NCI-H2196 (cell line): ENCODE results near the gene XKR3.
"Not testable (repeated sequence)": the region's sequence is repeated elsewhere in the genome, so short reads cannot be mapped to it uniquely, and the experiment has no call there.

Source experiments
- DNase-seq: peaks from one replicate; lab custom pipeline; 2025; ENCODE audit not compliant: unreplicated experiment; lab: John Stamatoyannopoulos, UW

XKR3 gene

DNA sequence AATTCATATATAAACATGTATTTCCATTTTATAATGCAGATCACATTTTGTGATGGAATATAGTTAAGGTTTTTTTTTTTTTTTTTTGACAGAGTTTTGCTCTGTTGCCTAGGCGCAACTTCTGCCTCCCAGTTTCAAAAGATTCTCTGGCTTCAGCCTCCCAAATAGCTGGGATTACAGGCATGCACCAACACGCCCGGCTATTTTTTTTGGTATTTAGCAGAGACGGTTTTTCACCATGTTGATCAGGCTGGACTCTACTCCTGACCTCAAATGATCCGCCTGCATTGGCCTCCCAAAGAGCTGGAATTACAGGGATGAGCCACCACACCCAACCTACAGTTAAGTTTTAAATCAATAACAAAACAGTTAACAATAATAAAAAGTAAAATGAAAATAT, 18.8 kb downstream of the XKR3 start:
- no peak for DNase-seq

DNA sequence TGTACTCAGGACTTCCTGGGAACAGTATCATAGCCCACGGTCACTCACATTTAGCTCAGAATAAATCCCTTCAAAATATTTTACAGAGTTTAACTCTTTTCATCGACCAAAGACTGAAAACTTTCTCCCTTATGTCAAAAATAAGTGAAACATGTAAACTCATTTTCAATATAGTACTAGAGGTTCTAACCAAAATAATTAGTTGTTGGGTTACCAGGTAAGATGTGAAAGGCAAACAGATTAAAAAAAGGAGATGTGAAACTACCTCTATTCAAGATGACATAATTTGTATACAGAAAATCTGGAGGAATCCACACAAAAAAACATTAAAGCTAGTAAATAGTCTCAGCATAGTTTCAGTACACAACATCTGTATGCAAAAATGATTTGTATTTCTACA, 20.3 kb downstream of the XKR3 start:
- DNase-seq, result no peak

DNA sequence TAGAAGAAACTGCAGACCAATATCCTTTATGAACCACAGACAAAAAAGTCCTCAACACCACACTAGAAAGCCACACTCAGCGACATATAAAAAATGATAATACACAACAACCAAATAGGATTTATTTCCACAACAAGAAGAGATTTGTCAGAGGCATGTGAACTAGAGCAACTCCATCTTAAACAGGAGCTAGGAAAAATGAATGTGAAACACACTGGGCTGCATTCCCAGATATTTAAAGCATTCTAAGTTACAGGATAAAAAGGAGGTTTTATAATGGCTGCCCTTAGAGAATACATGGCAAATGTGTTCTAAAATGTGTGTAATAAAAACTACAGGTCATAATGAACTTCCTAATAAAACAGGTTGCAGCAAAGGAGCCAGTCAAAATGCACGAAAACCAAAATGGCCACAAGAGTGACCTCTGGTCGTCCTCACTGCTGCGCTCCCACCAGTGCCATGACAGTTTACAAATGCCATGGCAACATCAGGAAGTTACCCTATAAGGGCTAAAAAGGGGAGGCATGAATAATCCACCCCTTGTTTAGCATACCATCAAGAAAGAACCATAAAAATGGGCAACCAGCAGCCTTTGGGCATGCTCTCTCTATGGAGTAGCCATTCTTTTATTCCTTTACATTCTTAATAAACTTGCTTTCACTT, 21.8 kb downstream of the XKR3 start:
- DNase-seq, result no peak

DNA sequence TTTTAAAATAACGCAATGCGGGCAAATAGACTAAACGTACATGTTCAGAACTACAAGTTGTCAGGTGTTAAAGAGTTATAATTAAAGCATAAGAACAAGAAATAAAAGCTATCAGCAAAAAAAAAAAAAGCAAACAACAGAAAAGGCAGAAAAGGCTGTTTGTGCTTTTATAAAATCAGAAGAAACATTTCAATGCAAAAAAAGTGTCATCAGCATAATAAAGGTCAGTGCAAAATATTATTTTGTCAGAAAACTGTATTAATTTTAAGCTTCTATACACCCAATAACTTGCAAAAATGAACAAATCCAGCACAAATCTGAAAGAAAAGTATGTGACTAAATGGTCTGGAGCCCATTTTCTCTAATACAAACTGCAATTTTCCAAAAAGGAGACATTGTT, 23.6 kb downstream of the XKR3 start:
- DNase-seq, result no peak

DNA sequence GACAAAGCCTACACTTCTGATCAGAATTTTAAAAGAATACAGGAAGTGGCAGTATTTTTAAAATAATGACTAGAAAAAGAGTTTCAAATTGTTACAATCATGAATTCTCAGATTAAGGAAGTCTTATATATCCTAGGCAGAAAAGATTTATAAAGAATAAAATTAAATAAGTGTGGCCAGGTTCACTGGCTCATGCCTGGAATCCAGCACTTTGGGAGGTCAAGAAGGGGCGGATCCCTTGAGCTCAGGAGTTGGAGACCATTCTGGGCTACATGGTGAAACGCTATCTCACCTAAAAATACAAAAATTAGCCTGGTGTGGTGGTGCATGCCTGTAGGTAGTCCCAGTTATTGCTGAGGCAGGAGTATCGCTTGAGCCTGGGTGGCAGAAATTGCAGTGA, 24.1 kb downstream of the XKR3 start:
- no peak for DNase-seq

DNA sequence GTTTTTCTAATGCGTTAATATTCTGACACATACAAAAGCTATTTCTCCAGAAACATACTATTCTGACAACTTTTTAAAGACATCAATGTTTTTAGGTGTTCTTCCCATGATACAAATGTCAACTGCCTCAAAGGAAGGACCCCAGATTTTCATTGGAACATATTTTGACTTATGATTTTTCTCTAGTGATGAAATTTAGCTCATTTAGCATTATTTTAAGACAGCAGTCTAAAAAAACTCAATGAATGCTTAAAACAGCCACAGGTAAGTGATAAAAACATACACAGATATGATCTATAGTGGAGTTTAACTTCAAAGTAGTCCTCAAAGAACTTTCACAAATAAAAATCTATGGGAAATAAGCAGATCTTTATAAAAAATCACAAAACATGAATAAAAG, 24.9 kb downstream of the XKR3 start:
- no peak for DNase-seq

DNA sequence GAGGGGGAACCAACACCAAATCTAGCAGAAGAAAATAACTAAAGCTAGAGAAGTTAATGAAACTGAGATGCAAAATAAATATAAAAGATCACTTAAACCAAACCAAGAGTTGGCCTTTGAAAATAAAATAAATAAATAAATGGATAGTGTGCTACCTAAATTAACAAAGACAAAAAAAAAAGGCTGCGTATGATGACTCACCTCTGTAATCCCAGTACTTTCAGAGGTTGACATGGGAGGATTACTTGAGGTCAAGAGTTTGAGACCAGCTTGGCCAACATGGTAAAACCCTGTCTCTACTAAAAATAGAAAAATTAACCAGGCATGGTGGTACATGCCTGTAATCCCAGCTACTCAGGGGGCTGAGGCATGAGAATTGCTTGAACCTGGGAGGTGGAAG, 29.7 kb downstream of the XKR3 start:
- DNase-seq, result not testable (repeated sequence)

DNA sequence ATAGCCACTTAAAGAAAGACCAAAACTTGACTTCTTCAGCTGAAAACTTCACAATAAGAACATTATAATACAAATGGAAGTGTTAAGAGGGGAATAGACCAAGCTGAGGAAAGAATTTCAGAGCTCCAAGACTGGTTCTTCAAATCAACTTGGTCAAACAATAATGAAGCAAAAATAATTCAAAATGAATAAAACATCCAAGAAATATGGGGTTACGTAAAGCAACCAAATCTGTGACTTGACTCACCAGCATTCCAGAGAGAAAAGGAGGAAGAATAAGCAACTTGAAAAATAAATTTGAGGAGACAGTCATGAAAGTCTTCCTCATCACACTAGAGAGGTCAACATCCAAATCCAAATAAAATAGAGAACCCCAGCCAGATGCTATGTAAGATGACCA, 31.4 kb downstream of the XKR3 start:
- DNase-seq, result no peak

DNA sequence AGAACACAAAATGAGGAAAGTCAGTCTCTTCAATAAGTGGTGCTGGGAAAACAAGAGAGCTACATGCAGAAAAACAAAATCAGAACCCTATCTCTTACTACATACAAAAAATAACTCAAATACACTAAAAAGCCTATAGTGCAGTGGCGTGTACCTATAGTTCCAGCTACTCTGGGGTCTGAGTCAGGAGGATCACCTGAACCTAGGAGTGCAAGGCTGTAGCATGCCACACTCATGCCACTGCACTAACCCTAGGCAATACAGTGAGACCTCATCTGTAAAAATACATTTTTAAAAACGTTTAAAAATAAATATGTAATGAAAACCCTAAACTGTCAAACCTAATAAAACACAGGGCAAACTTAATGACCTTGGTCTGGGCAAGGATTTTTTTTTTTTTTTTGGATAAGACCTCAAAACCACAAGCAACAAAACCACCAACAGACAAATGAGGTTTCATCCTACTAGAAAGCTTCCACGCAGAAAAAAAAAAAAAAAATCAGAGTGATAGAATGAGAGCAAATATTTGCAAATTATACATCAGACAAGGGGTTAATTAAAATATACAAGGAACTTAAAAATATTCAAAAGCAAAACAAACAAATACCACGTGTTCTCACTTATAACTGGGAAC, 35.2 kb downstream of the XKR3 start:
- no peak for DNase-seq

DNA sequence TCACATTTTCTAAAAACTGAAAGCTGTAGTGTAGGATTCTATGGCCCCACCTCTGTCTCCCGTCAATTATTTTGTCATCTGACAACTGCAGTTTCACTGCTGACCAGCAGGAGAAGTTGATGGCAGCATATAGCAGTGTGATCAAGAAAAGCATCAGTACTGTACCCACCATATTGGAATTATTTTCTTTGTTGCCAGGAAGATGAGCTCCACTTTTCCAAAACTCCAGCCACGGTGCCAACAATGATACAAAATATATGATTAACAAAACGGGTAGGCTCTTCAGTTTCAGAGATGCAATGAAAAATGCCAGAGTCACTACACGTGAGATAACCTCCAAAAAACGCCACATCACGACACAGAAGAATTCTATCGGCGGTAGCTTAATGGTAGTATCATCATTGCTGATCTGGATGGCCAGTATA, 41.3 kb downstream of the XKR3 start:
- DNase-seq, result no peak

DNA sequence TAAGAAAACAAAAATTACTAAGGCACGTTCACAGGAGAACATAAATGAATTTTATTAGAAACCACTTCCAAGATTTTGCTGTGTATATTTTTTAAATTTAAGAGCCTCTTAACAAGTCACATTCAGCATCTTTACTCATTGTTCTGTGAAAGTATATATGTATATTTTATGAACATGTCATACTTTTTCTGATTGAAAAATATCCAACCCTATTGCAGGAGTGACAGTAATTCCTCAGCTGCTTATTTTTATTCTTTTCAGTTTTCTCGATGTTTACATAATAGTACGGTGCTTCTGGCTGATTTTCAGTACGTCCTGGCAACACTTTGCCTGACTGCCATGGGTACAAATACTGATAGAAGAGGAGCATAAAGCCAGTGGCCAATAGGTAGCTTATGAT, 41.8 kb downstream of the XKR3 start:
- DNase-seq, result no peak

DNA sequence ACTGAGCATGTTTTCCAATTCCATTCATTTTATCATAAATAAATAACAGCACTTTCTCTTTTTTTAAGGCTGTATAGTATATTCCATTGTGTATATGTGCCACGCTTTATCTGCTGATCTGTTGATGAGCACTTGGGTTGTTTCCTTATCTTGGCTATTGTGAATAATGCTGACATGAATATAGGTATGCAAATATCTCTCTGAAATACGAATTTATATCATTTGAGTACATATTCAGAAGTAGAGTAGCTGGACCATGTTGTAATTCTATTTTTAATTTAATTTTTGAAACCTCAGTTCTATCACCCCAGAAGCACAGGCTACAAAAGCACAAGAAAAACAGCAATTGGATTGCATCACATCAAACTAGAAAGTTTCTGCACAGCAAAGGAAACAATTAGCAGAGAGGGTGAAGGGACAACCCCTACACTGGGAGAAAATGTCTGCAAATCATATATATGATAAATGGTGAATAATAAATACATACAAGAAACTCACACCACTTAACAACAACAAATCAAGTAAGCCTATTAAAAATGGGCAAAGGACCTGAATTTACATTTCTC, 43.4 kb downstream of the XKR3 start:
- DNase-seq, result no peak

DNA sequence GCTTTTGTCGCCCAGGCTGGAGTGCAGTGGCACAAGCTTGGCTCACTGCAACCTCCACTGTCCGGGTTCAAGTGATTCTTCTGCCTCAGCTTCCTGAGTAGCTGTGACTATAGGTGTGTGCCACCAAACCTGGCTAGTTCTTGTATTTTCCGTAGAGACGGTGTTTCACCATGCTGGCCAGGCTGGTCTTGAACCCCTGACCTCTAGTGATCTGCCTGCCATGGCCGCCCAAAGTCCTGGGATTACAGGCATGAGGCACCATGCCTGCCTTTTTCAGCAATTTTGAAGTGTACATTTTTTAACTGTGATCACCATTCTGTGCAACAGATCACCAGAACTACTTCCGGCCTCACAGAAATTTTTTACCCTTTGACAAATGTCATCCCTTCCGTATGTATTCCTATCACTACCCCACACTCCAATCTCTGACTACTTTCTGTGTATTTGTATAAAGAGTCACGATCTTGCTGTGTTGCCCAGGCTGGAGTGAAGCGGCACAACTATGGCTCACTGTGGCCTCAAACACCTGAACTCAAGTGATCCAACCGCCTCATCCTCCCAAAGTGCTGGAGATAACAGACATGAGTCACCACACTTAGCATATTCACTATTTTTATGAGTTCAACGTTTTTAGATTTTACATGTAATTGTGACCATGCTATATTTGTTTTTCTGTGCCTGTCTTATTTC, 44.0 kb downstream of the XKR3 start:
- DNase-seq, result no peak

DNA sequence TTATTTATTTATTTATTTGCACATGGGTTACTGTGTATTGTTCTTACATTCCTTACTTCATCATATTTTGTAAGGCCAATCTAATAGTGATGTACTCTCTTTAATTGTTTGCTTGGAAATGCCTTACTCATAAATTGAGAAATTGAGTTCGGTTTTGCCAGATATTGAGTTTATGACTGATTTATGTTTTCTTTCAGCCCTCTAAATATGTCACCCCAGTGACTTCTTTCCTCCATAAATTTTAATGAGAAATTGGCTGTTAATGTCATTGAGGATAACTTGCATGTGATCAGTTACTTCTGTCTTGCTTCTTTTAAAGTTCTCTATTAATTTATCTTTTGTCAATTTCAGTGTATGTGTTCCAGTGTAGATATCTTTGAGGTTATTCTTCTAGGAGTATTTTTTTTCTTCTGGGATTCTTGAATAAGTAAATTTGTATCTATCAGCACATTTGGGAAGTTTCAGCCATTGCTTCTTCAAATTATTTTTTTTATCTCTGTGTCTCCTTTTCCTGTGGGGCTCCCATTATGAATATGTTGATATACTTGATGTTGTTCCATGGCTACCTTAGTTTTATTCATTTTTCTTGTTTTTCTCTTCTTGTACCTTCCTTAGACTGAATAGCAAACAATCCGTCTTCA, 47.8 kb downstream of the XKR3 start:
- no peak for DNase-seq

DNA sequence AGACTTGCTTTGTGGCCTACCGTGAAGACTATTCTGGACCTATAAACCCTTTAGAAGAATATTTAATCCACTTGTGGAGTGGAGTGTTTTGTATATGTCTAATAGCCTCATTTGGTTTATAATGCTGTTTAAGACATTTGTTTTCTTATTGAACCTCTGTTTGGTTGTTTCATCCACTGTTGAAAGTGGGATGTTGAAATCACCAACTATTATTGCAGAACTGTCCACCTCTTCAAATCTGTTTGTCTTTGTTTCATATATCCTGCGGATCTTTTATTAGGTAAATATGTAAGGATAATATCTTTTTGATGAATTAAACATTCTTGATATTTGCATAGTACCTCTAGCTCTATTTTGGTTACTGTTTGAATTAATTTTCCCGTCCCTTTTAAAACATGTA, 49.1 kb downstream of the XKR3 start:
- no peak for DNase-seq

DNA sequence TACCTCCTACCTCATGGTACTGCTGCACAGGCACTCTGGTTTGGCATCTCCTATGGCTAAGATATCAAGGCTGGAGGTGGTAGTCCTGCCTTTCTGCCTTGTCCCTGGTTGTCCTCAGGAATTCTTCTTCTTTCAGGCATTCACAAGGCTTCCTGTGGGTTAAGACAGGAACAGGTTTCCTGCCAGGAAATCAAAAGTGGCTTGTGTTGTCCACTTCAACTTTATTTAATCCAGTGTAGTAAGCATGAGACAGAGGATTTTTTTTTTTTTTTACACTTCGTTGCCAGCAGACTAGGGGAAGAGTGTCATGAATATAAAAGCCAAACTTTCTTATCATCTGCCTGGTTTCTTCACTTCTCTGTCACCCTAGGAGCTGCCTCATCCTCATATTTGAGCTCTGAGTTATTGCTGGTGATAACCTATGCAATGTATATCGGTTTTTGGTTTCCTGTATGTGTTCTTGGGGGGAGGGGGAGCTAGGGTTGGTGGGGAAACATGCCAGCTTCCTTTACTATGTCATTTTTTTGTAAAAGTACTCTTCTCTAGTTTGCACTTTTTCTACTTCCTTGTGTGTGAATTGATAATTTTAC, 50.2 kb downstream of the XKR3 start:
- DNase-seq, result no peak

DNA sequence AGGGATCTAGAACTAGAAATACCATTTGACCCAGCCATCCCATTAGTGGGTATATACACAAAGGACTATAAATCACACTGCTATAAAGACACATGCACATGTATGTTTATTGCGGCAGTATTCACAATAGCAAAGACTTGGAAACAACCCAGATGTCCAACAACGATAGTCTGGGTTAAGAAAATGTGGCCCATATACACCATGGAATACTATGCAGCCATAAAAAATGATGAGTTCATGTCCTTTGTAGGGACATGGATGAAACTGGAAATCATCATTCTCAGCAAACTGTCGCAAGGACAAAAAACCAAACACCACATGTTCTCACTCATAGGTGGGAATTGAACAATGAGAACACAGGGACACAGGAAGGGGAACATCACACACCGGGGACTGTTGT, 53.6 kb downstream of the XKR3 start:
- DNase-seq, result not testable (repeated sequence)

DNA sequence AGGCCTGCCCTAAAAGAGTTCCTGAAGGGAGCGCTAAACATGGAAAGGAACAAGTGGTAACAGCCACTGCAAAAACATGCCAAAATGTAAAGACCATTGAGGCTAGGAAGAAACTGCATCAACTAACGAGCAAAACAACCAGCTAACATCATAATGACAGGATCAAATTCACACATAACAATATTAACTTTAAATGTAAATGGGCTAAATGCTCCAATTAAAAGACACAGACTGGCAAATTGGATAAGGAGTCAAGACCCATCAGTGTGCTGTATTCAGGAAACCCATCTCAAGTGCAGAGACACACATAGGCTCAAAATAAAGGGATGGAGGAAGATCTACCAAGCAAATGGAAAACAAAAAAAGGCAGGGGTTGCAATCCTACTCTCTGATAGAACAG, 57.3 kb downstream of the XKR3 start:
- not testable (repeated sequence) for DNase-seq

DNA sequence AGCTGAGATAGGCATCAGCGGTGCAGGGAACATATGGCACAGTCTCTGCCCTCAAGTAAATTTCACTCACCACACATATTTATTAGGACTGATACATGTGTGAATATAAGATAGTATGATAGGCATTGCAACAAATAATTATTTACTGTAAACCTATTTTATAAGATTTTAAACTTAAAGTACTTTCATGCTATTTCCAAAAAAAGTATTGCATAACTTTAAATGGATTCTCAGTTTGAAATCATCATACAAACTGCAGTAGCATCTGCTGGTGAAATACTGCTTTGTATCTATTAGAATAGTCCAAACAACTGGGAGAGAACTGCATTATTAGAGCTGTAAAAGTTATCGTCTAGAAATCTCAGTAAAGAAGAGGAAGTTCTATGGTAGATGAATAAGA, 63.0 kb downstream of the XKR3 start:
- not testable (repeated sequence) for DNase-seq

DNA sequence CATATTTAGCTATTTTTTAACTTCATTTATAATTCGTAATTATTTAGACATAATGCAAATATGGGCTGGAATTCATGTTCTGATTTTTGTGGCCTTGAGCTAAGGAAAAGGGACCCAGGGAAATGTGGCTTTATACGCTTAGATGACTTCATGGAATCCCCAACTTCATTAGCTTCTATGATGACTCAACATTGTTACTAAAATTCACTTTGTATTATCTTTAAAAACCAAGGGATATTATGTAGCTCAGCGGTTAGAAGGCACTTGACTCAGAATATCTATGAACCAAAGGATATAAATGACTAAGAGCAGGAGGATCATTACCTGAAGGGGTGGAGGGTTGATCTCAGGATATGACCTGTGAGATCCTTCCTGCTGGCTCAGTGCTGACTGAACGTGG, 64.8 kb downstream of the XKR3 start:
- DNase-seq, result not testable (repeated sequence)

DNA sequence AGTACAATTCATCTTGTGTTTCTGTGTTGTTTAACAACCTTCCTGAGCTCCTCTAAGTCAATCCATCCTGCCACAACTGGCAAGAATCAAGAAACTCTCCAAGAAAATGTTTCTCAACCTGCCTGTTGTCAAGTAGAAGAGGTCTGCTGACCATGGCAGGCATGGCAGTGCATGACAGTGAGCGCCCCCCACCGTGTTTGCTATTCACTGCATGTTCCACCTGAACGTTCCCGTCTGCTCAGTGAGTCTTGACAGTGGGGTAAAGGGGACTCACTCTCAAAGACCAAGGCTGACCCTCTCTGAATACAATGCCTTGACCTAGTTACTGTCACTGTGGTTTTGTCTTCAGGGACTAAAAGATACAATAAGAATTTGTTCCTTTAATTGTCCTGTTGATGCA, 75.9 kb downstream of the XKR3 start:
- DNase-seq, result not testable (repeated sequence)
